IMR-90 (cell line): ENCODE results near the gene SLC4A11. TPM values are rescaled to one million over a fixed set of nuclear protein-coding genes. Genes with fewer than 3 reads are reported as not detected.

Source experiments
- ATAC-seq: fragments of 200-7000 bp; cut with Tn5 transposase; 2 replicates; pipeline ENCODE4 v1.9.1; 2020; ENCODE audit warnings: low read depth, mild to moderate bottlenecking, moderate library complexity
- BruUV-seq: library from RNA; stranded (reverse); fragments of 400-500 nt; replicated peaks from 2 replicates; lab custom pipeline; 2021; lab: Mats Ljungman, UMichigan
- CTCF ChIA-PET: fragments of 300-600 bp; formaldehyde crosslinking; extraction: SDS; loops from one replicate; lab custom pipeline; 2021; ENCODE audit warnings: antibody characterized with exemption; lab: Yijun Ruan, JAX
- POLR2A ChIA-PET: fragments of 300-600 bp; sonication (Branson Sonifier 250); formaldehyde crosslinking; loops from one replicate; lab custom pipeline; 2022; ENCODE audit warnings: antibody characterized with exemption; ENCODE audit not compliant: unreplicated experiment; lab: Charles Lee
- DNase-seq: peaks from one replicate; pipeline ENCODE4 v3.0.0; 2013
- H2AFZ ChIP-seq: replicated peaks from 2 replicates; pipeline ENCODE3; 2013; ENCODE audit warnings: low read length, mild to moderate bottlenecking; ENCODE audit not compliant: poor library complexity
- H2AK5ac ChIP-seq: 2 replicates; pipeline ENCODE4 v1.6.1; 2013; ENCODE audit warnings: low read depth, low read length, inconsistent platforms
- H2AK9ac ChIP-seq: replicated peaks from 2 replicates; pipeline ENCODE3; 2013; ENCODE audit warnings: mild to moderate bottlenecking, low read depth, low read length, moderate library complexity; ENCODE audit not compliant: poor library complexity
- H2BK120ac ChIP-seq: 2 replicates; pipeline ENCODE4 v1.6.1; 2013; ENCODE audit warnings: low read depth, low read length, inconsistent platforms
- H2BK15ac ChIP-seq: 3 replicates; pipeline ENCODE4 v1.6.1; 2013; ENCODE audit warnings: low read depth, low read length, inconsistent platforms
- H2BK20ac ChIP-seq: 2 replicates; pipeline ENCODE4 v1.6.1; 2013; ENCODE audit warnings: low read depth, mild to moderate bottlenecking, inconsistent platforms, low read length, moderate library complexity
- H2BK5ac ChIP-seq: 2 replicates; pipeline ENCODE4 v1.6.1; 2013; ENCODE audit warnings: mild to moderate bottlenecking, low read depth, low read length, inconsistent platforms; ENCODE audit not compliant: poor library complexity, severe bottlenecking
- H3K14ac ChIP-seq: replicated peaks from 2 replicates; pipeline ENCODE4 v1.6.1; 2013; ENCODE audit warnings: low read depth, low read length, inconsistent platforms
- H3K18ac ChIP-seq: 2 replicates; pipeline ENCODE4 v1.6.1; 2013; ENCODE audit warnings: low read depth, low read length, control low read depth
- H3K23ac ChIP-seq: 2 replicates; pipeline ENCODE4 v1.6.1; 2013; ENCODE audit warnings: low read depth, low read length, inconsistent platforms
- H3K27ac ChIP-seq: 2 replicates; pipeline ENCODE4 v1.5.1; 2013; ENCODE audit warnings: mild to moderate bottlenecking, control low read depth, low read length; ENCODE audit not compliant: insufficient read depth
- H3K27me3 ChIP-seq: 2 replicates; pipeline ENCODE4 v1.6.1; 2013; ENCODE audit warnings: low read length; ENCODE audit not compliant: control insufficient read depth, insufficient read depth
- H3K36me3 ChIP-seq: 2 replicates; pipeline ENCODE4 v1.6.1; 2013; ENCODE audit warnings: low read length, mixed read lengths; ENCODE audit not compliant: control insufficient read depth, insufficient read depth
- H3K4ac ChIP-seq: 2 replicates; pipeline ENCODE4 v1.6.1; 2013; ENCODE audit warnings: low read depth, low read length, inconsistent platforms
- H3K4me1 ChIP-seq: 2 replicates; pipeline ENCODE4 v1.6.1; 2013; ENCODE audit warnings: low read length, mixed read lengths; ENCODE audit not compliant: control insufficient read depth, insufficient read depth
- H3K4me2 ChIP-seq: 2 replicates; pipeline ENCODE4 v1.6.1; 2013; ENCODE audit warnings: low read depth, mild to moderate bottlenecking, control low read depth, low read length, moderate library complexity
- H3K4me3 ChIP-seq: 2 replicates; pipeline ENCODE4 v1.5.1; 2013; ENCODE audit warnings: low read depth, mild to moderate bottlenecking, control low read depth, low read length, moderate library complexity; ENCODE audit not compliant: insufficient read depth
- H3K56ac ChIP-seq: 2 replicates; pipeline ENCODE4 v1.6.1; 2013; ENCODE audit warnings: low read length, inconsistent platforms; ENCODE audit not compliant: insufficient read depth; ENCODE audit errors: extremely low read depth
- H3K79me1 ChIP-seq, 2 experiments: 2 replicates each; pipeline ENCODE4 v1.6.1; 2013; ENCODE audit warnings: low read length in 2 of 2, inconsistent platforms in 1 of 2, low read depth in 1 of 2
- H3K9ac ChIP-seq: 2 replicates; pipeline ENCODE4 v1.6.1; 2013; ENCODE audit warnings: low read depth, low read length, control low read depth
- H3K9me1 ChIP-seq: 2 replicates; pipeline ENCODE4 v1.6.1; 2013; ENCODE audit warnings: low read length, inconsistent platforms; ENCODE audit not compliant: insufficient read depth
- H3K9me3 ChIP-seq: 2 replicates; pipeline ENCODE4 v1.6.1; 2013; ENCODE audit warnings: low read length; ENCODE audit not compliant: control insufficient read depth, insufficient read depth
- H4K20me1 ChIP-seq: 2 replicates; pipeline ENCODE4 v1.6.1; 2013; ENCODE audit warnings: low read length, inconsistent platforms; ENCODE audit not compliant: insufficient read depth
- H4K5ac ChIP-seq: 2 replicates; pipeline ENCODE4 v1.6.1; 2013; ENCODE audit warnings: mild to moderate bottlenecking, low read depth, low read length, control low read depth
- H4K8ac ChIP-seq, 2 experiments: 2 replicates each; pipeline ENCODE4 v1.6.1; 2013; ENCODE audit warnings: low read depth in 2 of 2, low read length in 2 of 2, control low read depth in 1 of 2, inconsistent platforms in 1 of 2
- H4K91ac ChIP-seq: 2 replicates; pipeline ENCODE4 v1.6.1; 2013; ENCODE audit warnings: low read depth, low read length, inconsistent platforms; ENCODE audit not compliant: insufficient read depth
- BHLHE40 ChIP-seq: fragments of 150-350 bp; IDR thresholded peaks from 2 replicates; pipeline ENCODE4 v1.6.1; 2016; ENCODE audit warnings: mild to moderate bottlenecking, low read depth, low read length
- CEBPB ChIP-seq: IDR thresholded peaks from 2 replicates; pipeline ENCODE4 v1.6.1; 2012; ENCODE audit warnings: low read depth, low read length, improper control_type of control experiment
- CHD1 ChIP-seq: IDR thresholded peaks from 2 replicates; pipeline ENCODE4 v1.6.1; 2012; ENCODE audit warnings: low read depth, low read length, improper control_type of control experiment
- ELK1 ChIP-seq: fragments of 150-350 bp; IDR thresholded peaks from 2 replicates; pipeline ENCODE4 v1.6.1; 2016; ENCODE audit warnings: low read depth, mild to moderate bottlenecking, low read length, moderate library complexity, borderline replicate concordance
- FOS ChIP-seq: fragments of 150-350 bp; IDR thresholded peaks from 2 replicates; pipeline ENCODE4 v1.6.1; 2016; ENCODE audit warnings: low read depth, low read length
- MAFK ChIP-seq: IDR thresholded peaks from 2 replicates; pipeline ENCODE4 v1.6.1; 2012; ENCODE audit warnings: low read depth, low read length, improper control_type of control experiment
- MAZ ChIP-seq: IDR thresholded peaks from 2 replicates; pipeline ENCODE4 v1.6.1; 2012; ENCODE audit warnings: low read depth, mild to moderate bottlenecking, low read length, improper control_type of control experiment, moderate library complexity, borderline replicate concordance
- MXI1 ChIP-seq: IDR thresholded peaks from 2 replicates; pipeline ENCODE4 v1.6.1; 2012; ENCODE audit warnings: low read depth, mild to moderate bottlenecking, low read length, moderate library complexity, borderline replicate concordance
- NFE2L2 ChIP-seq: fragments of 150-350 bp; IDR thresholded peaks from 2 replicates; pipeline ENCODE4 v1.6.1; 2016; ENCODE audit warnings: low read depth, mild to moderate bottlenecking, low read length
- POLR2A ChIP-seq: IDR thresholded peaks from 2 replicates; pipeline ENCODE4 v1.6.1; 2012; ENCODE audit warnings: mild to moderate bottlenecking, low read depth, low read length
- RCOR1 ChIP-seq: IDR thresholded peaks from 2 replicates; pipeline ENCODE4 v1.6.1; 2012; ENCODE audit warnings: mild to moderate bottlenecking, low read length, improper control_type of control experiment; ENCODE audit not compliant: insufficient replicate concordance
- RFX5 ChIP-seq: IDR thresholded peaks from 2 replicates; pipeline ENCODE4 v1.8.0; 2012; ENCODE audit warnings: low read depth, mild to moderate bottlenecking, low read length, moderate library complexity
- SMC3 ChIP-seq: fragments of 150-350 bp; IDR thresholded peaks from 2 replicates; pipeline ENCODE4 v1.6.1; 2016; ENCODE audit warnings: low read depth, mild to moderate bottlenecking, antibody characterized with exemption, low read length, moderate library complexity
- WGBS, 2 experiments: methylation state at CpG; one replicate each; pipeline versions ENCODE4 v1.1.5 to v1.1.7; 2013; ENCODE audit warnings: missing lambda C conversion rate in 2 of 2; ENCODE audit not compliant: insufficient read length in 1 of 2; ENCODE audit errors: extremely low coverage in 2 of 2; 5-methylcytosine and 5-hydroxymethylcytosine counted together
- dilution Hi-C: fragments of 300-500 bp; cut with HindIII; formaldehyde crosslinking; loops from one replicate; pipeline ENCODE4 v1.14.3; 2018; ENCODE audit warnings: low sequenced_read_pairs; ENCODE audit not compliant: unreplicated experiment
- in situ Hi-C: fragments of 300-500 bp; cut with MboI; formaldehyde crosslinking; loops from 3 replicates; pipeline ENCODE4 v1.14.3; 2019; ENCODE audit warnings: low sequenced_read_pairs, inconsistent platforms, mixed read lengths
- intact Hi-C: fragments of 100-400 bp; cut with micrococcal nuclease; formaldehyde crosslinking; loops from 2 replicates; pipeline ENCODE4 v1.10.0; 2022
- polyA plus RNA-seq, 3 experiments: library from polyadenylated mRNA; depleted of rRNA; stranded (reverse); fragments of >200 nt; gene quantifications; 2 replicates each; pipeline ENCODE4 v1.2.3, GENCODE V29; 2012; ENCODE audit warnings: low replicate concordance in 1 of 3
- total RNA-seq: library from RNA; depleted of rRNA; stranded (reverse); fragments of >200 nt; gene quantifications from 2 replicates; pipeline ENCODE4 v1.2.3, GENCODE V29; 2012
- TF ChIP-seq, protein P1 (sequence below): conservative IDR thresholded peaks from 2 replicates; pipeline ENCODE4 v1.5.1; 2012; ENCODE audit warnings: mild to moderate bottlenecking, low read depth, low read length, improper control_type of control experiment
- TF ChIP-seq, protein P2 (sequence below): fragments of 150-350 bp; IDR thresholded peaks from 2 replicates; pipeline ENCODE4 v1.6.1; 2017; ENCODE audit warnings: mild to moderate bottlenecking, antibody characterized with exemption, low read length, low read depth

The SLC4A11 gene
- total and polyA plus RNA-seq, 2 of the 4 experiments (the other 2 are of a cell fraction), result 0.36 to 0.79 TPM

GRCh38 chr20:3275064-3275935, 36.3 kb upstream of the SLC4A11 start:
- H2AK5ac ChIP-seq, result no peak overlapping the region
- 100% methylated on average over 1 of the region's 5 CpGs; no CpG with 5 or more reads in 1 of the 2 experiments for WGBS, 2 experiments
- H3K18ac ChIP-seq, result no peak overlapping the region
- H2AFZ ChIP-seq, result no peak overlapping the region
- intact Hi-C loops, result no loop called here
- H3K27ac ChIP-seq, result no peak overlapping the region
- no peak overlapping the region for H3K23ac ChIP-seq
- CTCF ChIA-PET, result interaction anchor here (0.6 kb wide), 1 partner anchor 16 kb away, joined by 3 read pairs; no protein-coding TSS in a partner anchor
- H3K9me3 ChIP-seq, result no peaks in the 10 kb centered on the region
- H2BK120ac ChIP-seq, result no peak overlapping the region
- no peaks in the 10 kb centered on the region for H3K4me1 ChIP-seq
- BruUV-seq, result no TSS peak
- no peak overlapping the region for H2BK5ac ChIP-seq
- H3K14ac ChIP-seq, result no peak overlapping the region
- H3K9me1 ChIP-seq, result no peaks in the 10 kb centered on the region
- no peak overlapping the region for H2BK15ac ChIP-seq
- in situ Hi-C loops, result no loop called here
- no peak overlapping the region for H3K9ac ChIP-seq
- H4K8ac ChIP-seq, result no peak overlapping the region
- no peak overlapping the region for H3K4ac ChIP-seq
- no peak overlapping the region for H2BK20ac ChIP-seq
- ATAC-seq, result no peak
- no peak overlapping the region for H3K56ac ChIP-seq
- H4K5ac ChIP-seq, result no peak overlapping the region
- H3K4me2 ChIP-seq, result no peak overlapping the region
- no peak overlapping the region for H3K4me3 ChIP-seq
- H3K27me3 ChIP-seq, result no peaks in the 10 kb centered on the region
- H3K79me1 ChIP-seq, result no peaks in the 10 kb centered on the region
- no peaks in the 10 kb centered on the region for H4K20me1 ChIP-seq
- H2AK9ac ChIP-seq, result no peak overlapping the region
- DNase-seq, result no peak
- dilution Hi-C loops, result no loop called here
- no peak overlapping the region for H4K91ac ChIP-seq
- POLR2A ChIA-PET, result no interaction called here
- H3K36me3 ChIP-seq, result peaks cover 49% of the 10 kb centered on the region
- TF ChIP-seq RCOR1 (no peak), NFE2L2 (no peak), RFX5 (no peak), FOS (no peak), POLR2A (no peak), SMC3 (no peak), BHLHE40 (no peak), ELK1 (no peak), CHD1 (no peak), MXI1 (no peak), MAZ (no peak), MAFK (no peak), CEBPB (no peak)
- TF ChIP-seq, protein P1, sequence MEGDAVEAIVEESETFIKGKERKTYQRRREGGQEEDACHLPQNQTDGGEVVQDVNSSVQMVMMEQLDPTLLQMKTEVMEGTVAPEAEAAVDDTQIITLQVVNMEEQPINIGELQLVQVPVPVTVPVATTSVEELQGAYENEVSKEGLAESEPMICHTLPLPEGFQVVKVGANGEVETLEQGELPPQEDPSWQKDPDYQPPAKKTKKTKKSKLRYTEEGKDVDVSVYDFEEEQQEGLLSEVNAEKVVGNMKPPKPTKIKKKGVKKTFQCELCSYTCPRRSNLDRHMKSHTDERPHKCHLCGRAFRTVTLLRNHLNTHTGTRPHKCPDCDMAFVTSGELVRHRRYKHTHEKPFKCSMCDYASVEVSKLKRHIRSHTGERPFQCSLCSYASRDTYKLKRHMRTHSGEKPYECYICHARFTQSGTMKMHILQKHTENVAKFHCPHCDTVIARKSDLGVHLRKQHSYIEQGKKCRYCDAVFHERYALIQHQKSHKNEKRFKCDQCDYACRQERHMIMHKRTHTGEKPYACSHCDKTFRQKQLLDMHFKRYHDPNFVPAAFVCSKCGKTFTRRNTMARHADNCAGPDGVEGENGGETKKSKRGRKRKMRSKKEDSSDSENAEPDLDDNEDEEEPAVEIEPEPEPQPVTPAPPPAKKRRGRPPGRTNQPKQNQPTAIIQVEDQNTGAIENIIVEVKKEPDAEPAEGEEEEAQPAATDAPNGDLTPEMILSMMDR, result no peak
- TF ChIP-seq, protein P2, sequence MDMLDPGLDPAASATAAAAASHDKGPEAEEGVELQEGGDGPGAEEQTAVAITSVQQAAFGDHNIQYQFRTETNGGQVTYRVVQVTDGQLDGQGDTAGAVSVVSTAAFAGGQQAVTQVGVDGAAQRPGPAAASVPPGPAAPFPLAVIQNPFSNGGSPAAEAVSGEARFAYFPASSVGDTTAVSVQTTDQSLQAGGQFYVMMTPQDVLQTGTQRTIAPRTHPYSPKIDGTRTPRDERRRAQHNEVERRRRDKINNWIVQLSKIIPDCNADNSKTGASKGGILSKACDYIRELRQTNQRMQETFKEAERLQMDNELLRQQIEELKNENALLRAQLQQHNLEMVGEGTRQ, result no peak
